ENCODE data around the gene AMBRA1.

The AMBRA1 gene

GRCh38 chr11:46472662-46472994 is 121.2 kb downstream of the AMBRA1 start:
- DNase-seq (ENCODE audit: low spot score), result peak; percentile 48

GRCh38 chr11:46471943-46472661 is 121.7 kb downstream of the AMBRA1 start:
- peak; percentile 16 for DNase-seq (ENCODE audit: low spot score)

GRCh38 chr11:46469926-46470325 is 123.9 kb downstream of the AMBRA1 start:
- DNase-seq (ENCODE audit: low spot score), result no peak

GRCh38 chr11:46465683-46466082 is 128.1 kb downstream of the AMBRA1 start:
- DNase-seq (ENCODE audit: low spot score), result no peak

- no peak for DNase-seq (ENCODE audit: low spot score)
Measured at GRCh38 chr11:46463701-46464421, 130.0 kb downstream of the AMBRA1 start.

GRCh38 chr11:46461461-46461927 is 132.3 kb downstream of the AMBRA1 start:
- no peak for DNase-seq (ENCODE audit: low spot score)

GRCh38 chr11:46458491-46458890 is 135.3 kb downstream of the AMBRA1 start:
- no peak for DNase-seq (ENCODE audit: low spot score)

- no peak for DNase-seq (ENCODE audit: low spot score)
Measured at GRCh38 chr11:46457659-46458424, 136.0 kb downstream of the AMBRA1 start.

GRCh38 chr11:46457021-46457420 is 136.8 kb downstream of the AMBRA1 start:
- no peak for DNase-seq (ENCODE audit: low spot score)

GRCh38 chr11:46456269-46457001 is 137.4 kb downstream of the AMBRA1 start:
- DNase-seq (ENCODE audit: low spot score), result no peak

- no peak for DNase-seq (ENCODE audit: low spot score)
Measured at GRCh38 chr11:46455834-46456233, 138.0 kb downstream of the AMBRA1 start.

GRCh38 chr11:46452918-46453517 is 140.8 kb downstream of the AMBRA1 start:
- DNase-seq (ENCODE audit: low spot score), result no peak

GRCh38 chr11:46451759-46452158 is 142.1 kb downstream of the AMBRA1 start:
- no peak for DNase-seq (ENCODE audit: low spot score)

- DNase-seq (ENCODE audit: low spot score), result no peak
Measured at GRCh38 chr11:46450846-46451477, 142.9 kb downstream of the AMBRA1 start.

GRCh38 chr11:46447544-46447943 is 146.3 kb downstream of the AMBRA1 start:
- DNase-seq (ENCODE audit: low spot score), result no peak

GRCh38 chr11:46445920-46446771 is 147.7 kb downstream of the AMBRA1 start:
- no peak for DNase-seq (ENCODE audit: low spot score)

GRCh38 chr11:46445192-46445919 is 148.5 kb downstream of the AMBRA1 start:
- no peak for DNase-seq (ENCODE audit: low spot score)

- no peak for DNase-seq (ENCODE audit: low spot score)
Measured at GRCh38 chr11:46444305-46444704, 149.5 kb downstream of the AMBRA1 start.

GRCh38 chr11:46438211-46438610 is 155.6 kb downstream of the AMBRA1 start:
- DNase-seq (ENCODE audit: low spot score), result no peak

All from LoVo (cell line).